Melanocyte of skin (primary cell): Measurements from ENCODE around the gene MLANA. TPM values are rescaled to one million over a fixed set of nuclear protein-coding genes. Genes with fewer than 3 reads are reported as not detected.

ENCODE experiments used
- total RNA-seq, 2 donors: library from RNA; depleted of rRNA; stranded (reverse); fragments of >200 nt; gene quantifications; 2 replicates each; pipeline ENCODE4 v1.2.3, GENCODE V29; 2012

MLANA gene, protein sequence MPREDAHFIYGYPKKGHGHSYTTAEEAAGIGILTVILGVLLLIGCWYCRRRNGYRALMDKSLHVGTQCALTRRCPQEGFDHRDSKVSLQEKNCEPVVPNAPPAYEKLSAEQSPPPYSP
- total RNA-seq = 1,000 to 10,000 TPM in 1 of 2 donors, 100 to 1,000 TPM in 1; 969 to 1,023 TPM

DNA sequence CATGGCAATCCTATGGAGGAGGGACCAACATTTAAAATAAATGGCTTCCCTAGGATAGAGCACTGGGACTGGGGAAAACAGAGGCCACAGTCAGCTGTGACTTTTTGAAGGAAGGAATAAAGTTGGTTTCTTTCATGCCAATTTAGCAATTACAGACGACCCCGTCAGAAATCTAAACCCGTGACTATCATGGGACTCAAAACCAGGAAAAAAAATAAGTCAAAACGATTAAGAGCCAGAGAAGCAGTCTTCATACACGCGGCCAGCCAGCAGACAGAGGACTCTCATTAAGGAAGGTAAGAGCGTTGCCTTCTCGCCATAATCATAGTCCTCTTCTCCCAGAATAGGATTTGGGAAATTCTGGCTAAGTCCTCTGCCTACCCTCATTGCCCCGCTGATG is at the start of gene MLANA:
Gene MLANA (plus strand): TSS at position 249 of the 400 bp plus-strand sequence. CDS start 1,586 bp downstream, outside the sequence.

Other genes with a start within 250 kb of the MLANA start
- 10 to 100 TPM in 1 of 2 donors, 1 to 10 TPM in 1; 8.9 to 13.0 TPM for gene ERMP1, start 57.8 kb upstream of the MLANA start, total RNA-seq
- 10 to 100 TPM; 19.6 to 26.0 TPM for gene RANBP6, start 124.7 kb downstream of the MLANA start, total RNA-seq